Ishikawa (cell line): Measurements from ENCODE around the gene ATP6V0C.

ENCODE experiments used
- MAX ChIP-seq: IDR thresholded peaks from 2 replicates; pipeline ENCODE4 v1.6.1; 2012
- NFIC ChIP-seq: IDR thresholded peaks from 2 replicates; pipeline ENCODE4 v1.6.1; 2012
- RAD21 ChIP-seq: IDR thresholded peaks from 2 replicates; pipeline ENCODE4 v1.6.1; 2012; ENCODE audit warnings: low read depth
- REST ChIP-seq: IDR thresholded peaks from 2 replicates; pipeline ENCODE4 v1.6.1; 2012; ENCODE audit warnings: low read depth, mild to moderate bottlenecking
- TAF1 ChIP-seq: IDR thresholded peaks from 2 replicates; pipeline ENCODE4 v1.6.1; 2012; ENCODE audit warnings: low read depth, mild to moderate bottlenecking
- TCF12 ChIP-seq: IDR thresholded peaks from 2 replicates; pipeline ENCODE4 v1.6.1; 2012; ENCODE audit warnings: low read depth
- YY1 ChIP-seq: IDR thresholded peaks from 2 replicates; pipeline ENCODE4 v1.6.1; 2012; ENCODE audit warnings: low read depth
- ZBTB7A ChIP-seq: IDR thresholded peaks from 2 replicates; pipeline ENCODE4 v1.6.1; 2012; ENCODE audit warnings: low read depth

GRCh38 chr16:2480948-2481347 is 32.8 kb upstream of the ATP6V0C start:
- TF ChIP-seq YY1 (no peak), ZBTB7A (no peak), MAX (no peak), REST (no peak), NFIC (no peak), TCF12 (no peak), RAD21 (no peak), TAF1 (no peak)
